Body of pancreas (tissue), 4 donors: ENCODE data around the gene DMAC2L. TPM values are rescaled to one million over a fixed set of nuclear protein-coding genes. Genes with fewer than 3 reads are reported as not detected.
"Not testable (repeated sequence)": the region's sequence is repeated elsewhere in the genome, so short reads cannot be mapped to it uniquely, and the experiment has no call there.

Experiments used
- ATAC-seq: fragments of 150-250 bp; one replicate; pipeline ENCODE4 v1.9.1; 2016
- DNase-seq, 4 donors: peaks; one replicate each; pipeline ENCODE4 v3.0.0-alpha.2; 2019
- H3K27ac ChIP-seq, 4 donors: fragments of 200-600 bp; sonication (generic); 1 replicate in 3 of 4; 2 replicates in 1 of 4; pipeline versions ENCODE4 v1.5.1 to v1.6.1; 2016 to 2019; ENCODE audit warnings: mild to moderate bottlenecking in 1 of 4, mixed read lengths in 1 of 4, moderate library complexity in 1 of 4
- H3K27me3 ChIP-seq, 2 donors: fragments of 200-600 bp; sonication (generic); one replicate each; pipeline ENCODE4 v1.6.0; 2016; ENCODE audit warnings: mild to moderate bottlenecking in 1 of 2
- H3K36me3 ChIP-seq, 2 donors: fragments of 200-600 bp; sonication (generic); replicated peaks in 1 of 2; 2 replicates each; pipeline ENCODE4 v1.5.1; 2016; ENCODE audit warnings: low read depth in 2 of 2; ENCODE audit not compliant: insufficient read depth in 1 of 2
- H3K4me1 ChIP-seq: fragments of 200-600 bp; sonication (generic); one replicate; pipeline ENCODE4 v1.6.0; 2016
- H3K4me3 ChIP-seq, 2 donors: fragments of 200-600 bp; sonication (generic); 1 replicate in 1 of 2; 2 replicates in 1 of 2; pipeline ENCODE4 v1.5.1; 2016 to 2019
- H3K9me3 ChIP-seq, 3 donors: fragments of 200-600 bp; sonication (generic); 1 replicate in 2 of 3; 2 replicates in 1 of 3; pipeline ENCODE4 v1.5.1; 2016
- CTCF ChIP-seq, 7 experiments: fragments of 450-650 bp in 4 of 7; fragments of 200-600 bp in 3 of 7; sonication (generic) in 3 of 7; IDR thresholded peaks; one replicate each; pipeline ENCODE4 v1.5.1; 2016 to 2019; ENCODE audit warnings: antibody characterized with exemption in 7 of 7
- POLR2A ChIP-seq, 3 donors: fragments of 450-650 bp; IDR thresholded peaks; one replicate each; pipeline ENCODE4 v1.6.1; 2016; ENCODE audit warnings: antibody characterized with exemption in 3 of 3, mild to moderate bottlenecking in 2 of 3
- WGBS, 2 donors: methylation state at CpG; one replicate each; pipeline ENCODE4 v1.1.5; 2017; 5-methylcytosine and 5-hydroxymethylcytosine counted together
- intact Hi-C: fragments of 100-400 bp; cut with DNase I; formaldehyde crosslinking; loops from one replicate; pipeline ENCODE4 v1.15.1; 2023
- total RNA-seq, 2 donors: library from RNA; depleted of rRNA; stranded (reverse); fragments of >200 nt; gene quantifications; one replicate each; pipeline ENCODE4 v1.1.0, GENCODE V29; 2016

Gene DMAC2L
- total RNA-seq, 2 donors from 2014 or later: 2.6 to 3.9 TPM

- intact Hi-C loops: no loop called here
- no peaks in the 10 kb centered on the region for H3K27me3 ChIP-seq
- WGBS, 2 donors: 76 to 80% methylated on average over 4 of the region's 4 CpGs
- no peaks in the 10 kb centered on the region for H3K36me3 ChIP-seq
- no peak overlapping the region for H3K27ac ChIP-seq
- TF ChIP-seq POLR2A (IDR thresholded peaks at IDR 0.05) (no peak), CTCF (IDR thresholded peaks at IDR 0.05) (no peak)
- H3K9me3 ChIP-seq: no peaks in the 10 kb centered on the region
- DNase-seq (no peak), ATAC-seq (no peak)
- H3K4me3 ChIP-seq: no peak overlapping the region
- no peaks in the 10 kb centered on the region for H3K4me1 ChIP-seq
These were observed 41.0 kb downstream of the DMAC2L start for GRCh38 chr14:50353126-50353525.

- Histone ChIP-seq H3K4me1 (peaks cover under 1% of the 10 kb centered on the region), H3K27me3 (no peaks in the 10 kb centered on the region), H3K36me3 (no peaks in the 10 kb centered on the region), H3K4me3 (no peak overlapping the region), H3K27ac (no peak overlapping the region), H3K9me3 (no peaks in the 10 kb centered on the region)
- no peak for TF ChIP-seq CTCF (IDR thresholded peaks at IDR 0.05)
- TF ChIP-seq POLR2A (IDR thresholded peaks at IDR 0.05): no peak
- ATAC-seq (no peak), DNase-seq (no peak)
- 0 to 83% methylated on average over 1 of the region's 1 CpG for WGBS, 2 donors
- intact Hi-C loops: no loop called here
These were observed 42.4 kb downstream of the DMAC2L start for GRCh38 chr14:50354527-50354926.

GRCh38 chr14:50355692-50356091 lies 43.6 kb downstream of the DMAC2L start:
- Histone ChIP-seq H3K4me1 (peaks cover 7% of the 10 kb centered on the region), H3K9me3 (no peaks in the 10 kb centered on the region), H3K36me3 (no peaks in the 10 kb centered on the region), H3K27me3 (no peaks in the 10 kb centered on the region), H3K27ac (no peak overlapping the region), H3K4me3 (no peak overlapping the region)
- WGBS, 2 donors: 86 to 89% methylated on average over 1 of the region's 1 CpG
- no peak for ATAC-seq
- TF ChIP-seq CTCF (IDR thresholded peaks at IDR 0.05) (no peak), POLR2A (IDR thresholded peaks at IDR 0.05) (no peak)
- intact Hi-C loops: no loop called here
- DNase-seq: no peak

GRCh38 chr14:50356283-50356682 lies 44.2 kb downstream of the DMAC2L start:
- H3K4me3 ChIP-seq, H3K27me3 ChIP-seq, H3K36me3 ChIP-seq, ATAC-seq, H3K9me3 ChIP-seq, intact Hi-C loops, H3K4me1 ChIP-seq, DNase-seq, H3K27ac ChIP-seq: not testable (repeated sequence)
- 85 to 86% methylated on average over 3 of the region's 3 CpGs for WGBS, 2 donors

GRCh38 chr14:50357124-50357523 lies 45.0 kb downstream of the DMAC2L start:
- no peak overlapping the region for H3K4me3 ChIP-seq
- ATAC-seq (no peak), DNase-seq (no peak)
- TF ChIP-seq CTCF (IDR thresholded peaks at IDR 0.05) (no peak), POLR2A (IDR thresholded peaks at IDR 0.05) (no peak)
- H3K4me1 ChIP-seq: peaks cover 7% of the 10 kb centered on the region
- intact Hi-C loops: no loop called here
- no peaks in the 10 kb centered on the region for H3K36me3 ChIP-seq
- H3K27me3 ChIP-seq: no peaks in the 10 kb centered on the region
- no peaks in the 10 kb centered on the region for H3K9me3 ChIP-seq
- H3K27ac ChIP-seq: no peak overlapping the region
- 72 to 88% methylated on average over 6 of the region's 6 CpGs for WGBS, 2 donors
